ENCODE data around the gene PRKAR2A.

DNA sequence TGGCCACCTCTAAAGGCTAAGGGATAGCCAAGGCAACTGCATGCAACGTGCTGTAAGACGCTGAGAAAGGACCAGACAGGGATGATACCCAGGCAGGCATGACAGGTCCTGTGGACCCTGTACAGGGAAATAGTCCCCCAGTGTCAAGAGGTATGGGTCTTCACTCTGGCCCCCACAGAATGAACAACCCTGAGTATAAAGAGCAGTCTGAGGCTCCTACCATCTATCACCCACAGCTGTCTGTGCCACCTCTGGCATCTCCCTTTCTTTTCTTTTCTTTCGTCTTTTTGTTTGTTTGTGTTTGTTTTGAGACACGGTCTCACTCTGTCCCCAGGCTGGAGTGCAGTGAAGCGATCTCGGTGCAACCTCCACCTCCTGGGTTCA is 32.3 kb upstream of the PRKAR2A start:
- TF ChIP-seq CTCF (conservative IDR thresholded peaks at IDR 0.05) (no peak), EZH2 (IDR thresholded peaks at IDR 0.05; ENCODE audit: low read depth) (no peak)

Data from PC-9 (cell line).